PFSK-1 (cell line): ENCODE data around the gene FAM222B.

Experiments used
- FOXP2 ChIP-seq: optimal IDR thresholded peaks from 2 replicates; pipeline ENCODE3; 2011; ENCODE audit warnings: borderline replicate concordance, control low read depth, inconsistent platforms; ENCODE audit not compliant: insufficient read depth; ENCODE audit errors: extremely low read length, extremely low read depth
- POLR2AphosphoS5 ChIP-seq: IDR thresholded peaks from 2 replicates; pipeline ENCODE4 v1.6.1; 2012; ENCODE audit warnings: low read depth, mild to moderate bottlenecking, control low read depth, low read length, moderate library complexity
- REST ChIP-seq, 2 experiments: IDR thresholded peaks; 2 replicates each; pipeline versions ENCODE4 v1.6.1 to v1.8.0; 2011 to 2012; ENCODE audit warnings: low read depth in 2 of 2, low read length in 2 of 2, control low read depth in 1 of 2, inconsistent platforms in 1 of 2, mild to moderate bottlenecking in 1 of 2, moderate library complexity in 1 of 2; ENCODE audit not compliant: insufficient read depth in 1 of 2
- SIN3A ChIP-seq: IDR thresholded peaks from 2 replicates; pipeline ENCODE4 v1.6.1; 2012; ENCODE audit warnings: mild to moderate bottlenecking, low read length, moderate library complexity, borderline replicate concordance; ENCODE audit not compliant: insufficient read depth
- TAF1 ChIP-seq: IDR thresholded peaks from 2 replicates; pipeline ENCODE4 v1.6.1; 2012; ENCODE audit warnings: low read length, control low read depth, borderline replicate concordance; ENCODE audit not compliant: insufficient read depth

FAM222B gene

GRCh38 chr17:28857905-28858800 is 15.6 kb upstream of the FAM222B start:
- TF ChIP-seq REST (IDR thresholded peaks at IDR 0.05; ENCODE audit: insufficient read depth in 1 of 2, low read depth in 2 of 2, low read length in 2 of 2) (no peak), SIN3A (no peak), FOXP2 (no peak), TAF1 (no peak), POLR2AphosphoS5 (no peak)

GRCh38 chr17:28856028-28856574 is 13.5 kb upstream of the FAM222B start:
- TF ChIP-seq FOXP2, result no peak
- TF ChIP-seq SIN3A, result no peak
- no peak for TF ChIP-seq POLR2AphosphoS5
- TF ChIP-seq REST (IDR thresholded peaks at IDR 0.05; ENCODE audit: insufficient read depth in 1 of 2, low read depth in 2 of 2, low read length in 2 of 2), result no peak
- TF ChIP-seq TAF1, result no peak

- TF ChIP-seq FOXP2 (no peak), REST (IDR thresholded peaks at IDR 0.05; ENCODE audit: insufficient read depth in 1 of 2, low read depth in 2 of 2, low read length in 2 of 2) (no peak), POLR2AphosphoS5 (no peak), SIN3A (no peak), TAF1 (no peak)
Observed at GRCh38 chr17:28855336-28855679, 12.7 kb upstream of the FAM222B start.

GRCh38 chr17:28854457-28855335 is 12.1 kb upstream of the FAM222B start, which contains the start of gene ERAL1:
Gene ERAL1 (plus strand): TSS chr17:28855016. CDS start chr17:28855035, 19 bp downstream.
- TF ChIP-seq SIN3A (peak; percentile 78; the same call in 1 of the 2 replicates), REST (IDR thresholded peaks at IDR 0.05; ENCODE audit: insufficient read depth in 1 of 2, low read depth in 2 of 2, low read length in 2 of 2) (peak in 1 of 2 experiments; percentile 13; a peak in 1 of 4 replicates), FOXP2 (no peak), POLR2AphosphoS5 (peak; percentile 95), TAF1 (peak; percentile 93; the same call in 1 of the 2 replicates)
